Neural cell (in vitro differentiated cells): ENCODE results near the gene PARP11. TPM values are rescaled to one million over a fixed set of nuclear protein-coding genes. Genes with fewer than 3 reads are reported as not detected.

Experiments used
- H2AFZ ChIP-seq: fragments of 200-600, 300-800 bp; sonication (generic), shearing (Covaris generic); 2 replicates; pipeline ENCODE4 v1.6.0; 2014; ENCODE audit warnings: low read depth, mild to moderate bottlenecking, antibody characterized with exemption, low read length, moderate library complexity
- H3F3A ChIP-seq: fragments of 200-600 bp; shearing (Covaris generic); 2 replicates; pipeline ENCODE4 v1.6.1; 2016; ENCODE audit warnings: mild to moderate bottlenecking, moderate library complexity, mixed read lengths, antibody characterized with exemption, low read length; ENCODE audit not compliant: insufficient read depth, poor library complexity, severe bottlenecking
- H3K27ac ChIP-seq: fragments of 200-600, 300-800 bp; sonication (generic), shearing (Covaris generic); 2 replicates; pipeline ENCODE4 v1.5.1; 2014; ENCODE audit warnings: mild to moderate bottlenecking, low read length, moderate library complexity
- H3K27me3 ChIP-seq: fragments of 300-800, 200-600 bp; sonication (generic), shearing (Covaris generic); 2 replicates; pipeline ENCODE4 v1.6.0; 2014; ENCODE audit warnings: mild to moderate bottlenecking, low read depth, low read length, moderate library complexity; ENCODE audit not compliant: insufficient read depth
- H3K36me3 ChIP-seq: fragments of 300-800, 200-600 bp; sonication (generic), shearing (Covaris generic); 2 replicates; pipeline ENCODE4 v1.5.1; 2014; ENCODE audit warnings: mild to moderate bottlenecking, antibody characterized with exemption, low read length, moderate library complexity; ENCODE audit not compliant: insufficient read depth
- H3K4me2 ChIP-seq: fragments of 300-800, 200-600 bp; sonication (generic), shearing (Covaris generic); 2 replicates; pipeline ENCODE4 v1.6.0; 2014; ENCODE audit warnings: mild to moderate bottlenecking, low read length
- H3K4me3 ChIP-seq: fragments of 300-800, 200-600 bp; sonication (generic), shearing (Covaris generic); 2 replicates; pipeline ENCODE4 v1.5.1; 2014; ENCODE audit warnings: mild to moderate bottlenecking, low read length, moderate library complexity
- H3K79me2 ChIP-seq: fragments of 200-600 bp; shearing (Covaris generic); replicated peaks from 2 replicates; pipeline ENCODE4 v1.6.0; 2014; ENCODE audit warnings: mild to moderate bottlenecking, low read length, moderate library complexity; ENCODE audit not compliant: insufficient read depth
- H3K9ac ChIP-seq: fragments of 300-800, 200-600 bp; sonication (generic), shearing (Covaris generic); 2 replicates; pipeline ENCODE4 v1.6.1; 2016; ENCODE audit warnings: mild to moderate bottlenecking, low read length, mixed read lengths
- H3K9me2 ChIP-seq: fragments of 200-600 bp; shearing (Covaris generic); 2 replicates; pipeline ENCODE4 v1.6.1; 2016; ENCODE audit warnings: mild to moderate bottlenecking, low read length, mixed read lengths; ENCODE audit not compliant: insufficient read depth
- H3K9me3 ChIP-seq: fragments of 200-600, 300-800 bp; sonication (generic), shearing (Covaris generic); 2 replicates; pipeline ENCODE4 v1.6.1; 2016; ENCODE audit warnings: mild to moderate bottlenecking, mixed run types, low read length, moderate library complexity, mixed read lengths
- H4K20me1 ChIP-seq: fragments of 200-600 bp; shearing (Covaris generic); 2 replicates; pipeline ENCODE4 v1.6.1; 2016; ENCODE audit warnings: mild to moderate bottlenecking, mixed run types; ENCODE audit not compliant: insufficient read depth
- EP300 ChIP-seq: fragments of 450-650 bp; conservative IDR thresholded peaks from 2 replicates; pipeline ENCODE4 v1.6.1; 2014; ENCODE audit warnings: antibody characterized with exemption, mild to moderate bottlenecking, moderate library complexity; ENCODE audit not compliant: poor library complexity, severe bottlenecking
- EZH2 ChIP-seq: fragments of 200-600, 300-800 bp; shearing (Covaris generic), sonication (generic); IDR thresholded peaks from 2 replicates; pipeline ENCODE4 v1.6.1; 2014; ENCODE audit warnings: antibody characterized with exemption, low read length, borderline replicate concordance, mild to moderate bottlenecking; ENCODE audit not compliant: insufficient read depth, poor library complexity, severe bottlenecking
- MXI1 ChIP-seq: fragments of 450-650 bp; conservative IDR thresholded peaks from 2 replicates; pipeline ENCODE4 v1.6.1; 2014; ENCODE audit warnings: antibody characterized with exemption, mild to moderate bottlenecking; ENCODE audit not compliant: poor library complexity, severe bottlenecking
- POLR2AphosphoS5 ChIP-seq: IDR thresholded peaks from 2 replicates; pipeline ENCODE4 v1.6.1; 2012
- RAD21 ChIP-seq: fragments of 450-650 bp; conservative IDR thresholded peaks from 2 replicates; pipeline ENCODE4 v1.6.1; 2014; ENCODE audit warnings: antibody characterized with exemption, mild to moderate bottlenecking, moderate library complexity
- REST ChIP-seq: IDR thresholded peaks from 2 replicates; pipeline ENCODE4 v1.6.1; 2012; ENCODE audit warnings: borderline replicate concordance
- SMC3 ChIP-seq: fragments of 450-650 bp; conservative IDR thresholded peaks from 2 replicates; pipeline ENCODE4 v1.6.1; 2014; ENCODE audit warnings: antibody characterized with exemption, mild to moderate bottlenecking, moderate library complexity; ENCODE audit not compliant: poor library complexity
- TAF1 ChIP-seq: IDR thresholded peaks from 2 replicates; pipeline ENCODE4 v1.6.1; 2012; ENCODE audit warnings: low read depth
- polyA plus RNA-seq: library from polyadenylated mRNA; depleted of rRNA; stranded (reverse); fragments of >200 nt; gene quantifications from 2 replicates; pipeline ENCODE4 v1.2.3, GENCODE V29; 2014
- TF ChIP-seq, protein P1 (sequence below): fragments of 450-650 bp; IDR thresholded peaks from 2 replicates; pipeline ENCODE4 v1.5.1; 2014; ENCODE audit warnings: antibody characterized with exemption, mild to moderate bottlenecking, moderate library complexity; ENCODE audit not compliant: poor library complexity, severe bottlenecking

Gene PARP11
- polyA plus RNA-seq, 1 donor from 2014 or later = 20.3 TPM

- Histone ChIP-seq H3K4me2 (no peak overlapping the region), H3K9ac (no peak overlapping the region), H3K27ac (no peak overlapping the region), H3F3A (no peaks in the 10 kb centered on the region), H3K9me2 (no peaks in the 10 kb centered on the region), H3K79me2 (no peaks in the 10 kb centered on the region), H3K36me3 (no peaks in the 10 kb centered on the region), H3K9me3 (no peaks in the 10 kb centered on the region), H4K20me1 (no peaks in the 10 kb centered on the region), H3K4me3 (no peak overlapping the region), H2AFZ (no peak overlapping the region), H3K27me3 (no peaks in the 10 kb centered on the region)
- TF ChIP-seq EZH2 = no peak
- TF ChIP-seq POLR2AphosphoS5 = no peak
- no peak for TF ChIP-seq REST
- no peak for TF ChIP-seq RAD21
- no peak for TF ChIP-seq SMC3
- TF ChIP-seq EP300 = no peak
- no peak for TF ChIP-seq TAF1
- TF ChIP-seq, protein P1, sequence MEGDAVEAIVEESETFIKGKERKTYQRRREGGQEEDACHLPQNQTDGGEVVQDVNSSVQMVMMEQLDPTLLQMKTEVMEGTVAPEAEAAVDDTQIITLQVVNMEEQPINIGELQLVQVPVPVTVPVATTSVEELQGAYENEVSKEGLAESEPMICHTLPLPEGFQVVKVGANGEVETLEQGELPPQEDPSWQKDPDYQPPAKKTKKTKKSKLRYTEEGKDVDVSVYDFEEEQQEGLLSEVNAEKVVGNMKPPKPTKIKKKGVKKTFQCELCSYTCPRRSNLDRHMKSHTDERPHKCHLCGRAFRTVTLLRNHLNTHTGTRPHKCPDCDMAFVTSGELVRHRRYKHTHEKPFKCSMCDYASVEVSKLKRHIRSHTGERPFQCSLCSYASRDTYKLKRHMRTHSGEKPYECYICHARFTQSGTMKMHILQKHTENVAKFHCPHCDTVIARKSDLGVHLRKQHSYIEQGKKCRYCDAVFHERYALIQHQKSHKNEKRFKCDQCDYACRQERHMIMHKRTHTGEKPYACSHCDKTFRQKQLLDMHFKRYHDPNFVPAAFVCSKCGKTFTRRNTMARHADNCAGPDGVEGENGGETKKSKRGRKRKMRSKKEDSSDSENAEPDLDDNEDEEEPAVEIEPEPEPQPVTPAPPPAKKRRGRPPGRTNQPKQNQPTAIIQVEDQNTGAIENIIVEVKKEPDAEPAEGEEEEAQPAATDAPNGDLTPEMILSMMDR = no peak
- no peak for TF ChIP-seq MXI1
Measured at GRCh38 chr12:3921526-3921925, 48.3 kb upstream of the PARP11 start.

DNA sequence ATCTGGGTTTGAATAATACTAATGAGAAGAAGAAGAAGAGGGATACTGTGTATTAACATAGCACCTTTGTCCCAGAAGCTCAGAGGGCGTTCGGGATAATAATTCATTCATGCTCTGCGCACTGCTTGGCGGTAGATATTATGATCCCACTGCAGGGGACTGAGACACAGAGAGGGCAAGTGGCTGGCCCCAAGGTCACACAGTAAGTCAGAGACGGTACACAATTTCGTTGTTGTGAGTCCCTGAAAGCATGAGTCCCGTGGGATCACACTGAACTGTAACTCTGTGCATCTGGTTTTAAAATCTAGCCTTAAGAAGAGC is 47.9 kb upstream of the PARP11 start:
- no peak overlapping the region for H3K9ac ChIP-seq
- H3K9me3 ChIP-seq = no peaks in the 10 kb centered on the region
- peak overlapping the region; percentile 21 for H2AFZ ChIP-seq
- no peaks in the 10 kb centered on the region for H3K9me2 ChIP-seq
- no peak overlapping the region for H3K4me2 ChIP-seq
- no peaks in the 10 kb centered on the region for H4K20me1 ChIP-seq
- no peaks in the 10 kb centered on the region for H3K79me2 ChIP-seq
- TF ChIP-seq REST (no peak), TAF1 (no peak), RAD21 (no peak), EZH2 (no peak), MXI1 (no peak), SMC3 (no peak), EP300 (no peak), POLR2AphosphoS5 (no peak)
- TF ChIP-seq, protein P1 = no peak
- H3K27me3 ChIP-seq = no peaks in the 10 kb centered on the region
- no peaks in the 10 kb centered on the region for H3F3A ChIP-seq
- H3K27ac ChIP-seq = no peak overlapping the region
- no peaks in the 10 kb centered on the region for H3K36me3 ChIP-seq
- H3K4me3 ChIP-seq = peak overlapping the region; percentile 37
